Dermis microvascular lymphatic vessel endothelial cell (primary cell): ENCODE results near the gene DDX27. TPM values are rescaled to one million over a fixed set of nuclear protein-coding genes. Genes with fewer than 3 reads are reported as not detected.

ENCODE experiments used
- DNase-seq, 2 donors: peaks; one replicate each; pipeline versions ENCODE4 v3.0.0 to v3.0.0-alpha.2; 2010; ENCODE audit warnings: low read depth in 2 of 2
- total RNA-seq: library from RNA; depleted of rRNA; stranded (reverse); fragments of >200 nt; gene quantifications from 2 replicates; pipeline ENCODE4 v1.2.1, GENCODE V29; 2014

DDX27 gene
- total RNA-seq, 1 donor from 2014 or later, result 20.0 TPM

DNA sequence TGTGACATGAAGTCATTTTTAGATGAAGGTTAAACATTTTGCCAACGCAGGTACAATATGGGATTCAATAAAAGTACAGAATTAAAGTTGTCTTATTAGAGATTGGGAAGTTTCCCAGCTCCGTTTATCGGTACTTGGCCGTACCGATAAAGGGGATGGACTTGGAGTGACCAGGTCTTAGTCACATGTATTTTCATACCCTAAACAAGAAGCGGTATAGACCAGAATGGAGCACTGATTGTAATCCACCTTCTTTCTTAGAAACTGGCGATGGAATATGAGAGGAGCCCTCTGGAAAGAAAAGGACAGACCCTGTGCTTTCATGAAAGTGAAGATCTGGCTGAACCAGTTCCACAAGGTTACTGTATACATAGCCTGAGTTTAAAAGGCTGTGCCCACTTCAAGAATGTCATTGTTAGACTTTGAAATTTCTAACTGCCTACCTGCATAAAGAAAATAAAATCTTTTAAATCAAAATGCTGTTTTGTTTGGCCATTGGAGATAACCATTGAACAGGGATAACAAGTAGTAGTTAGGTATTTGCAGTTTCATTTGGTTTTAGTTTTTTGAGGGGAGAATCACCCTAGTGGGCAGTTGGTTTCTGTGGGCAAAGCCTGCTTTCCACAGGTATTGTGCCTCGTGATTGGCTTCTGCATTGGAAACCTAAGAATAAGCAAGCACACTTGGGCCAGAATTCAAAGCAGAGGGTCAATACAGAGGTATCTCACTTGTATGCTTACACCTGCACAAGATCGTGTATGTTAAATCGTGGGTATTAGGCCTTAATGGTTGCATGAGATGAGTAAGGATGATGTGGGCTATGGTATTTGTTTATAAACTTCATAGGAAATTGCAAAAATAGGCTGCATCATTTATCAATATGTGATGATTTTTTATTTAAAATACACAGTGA, 69.8 kb downstream of the DDX27 start:
- DNase-seq, result no peak

DNA sequence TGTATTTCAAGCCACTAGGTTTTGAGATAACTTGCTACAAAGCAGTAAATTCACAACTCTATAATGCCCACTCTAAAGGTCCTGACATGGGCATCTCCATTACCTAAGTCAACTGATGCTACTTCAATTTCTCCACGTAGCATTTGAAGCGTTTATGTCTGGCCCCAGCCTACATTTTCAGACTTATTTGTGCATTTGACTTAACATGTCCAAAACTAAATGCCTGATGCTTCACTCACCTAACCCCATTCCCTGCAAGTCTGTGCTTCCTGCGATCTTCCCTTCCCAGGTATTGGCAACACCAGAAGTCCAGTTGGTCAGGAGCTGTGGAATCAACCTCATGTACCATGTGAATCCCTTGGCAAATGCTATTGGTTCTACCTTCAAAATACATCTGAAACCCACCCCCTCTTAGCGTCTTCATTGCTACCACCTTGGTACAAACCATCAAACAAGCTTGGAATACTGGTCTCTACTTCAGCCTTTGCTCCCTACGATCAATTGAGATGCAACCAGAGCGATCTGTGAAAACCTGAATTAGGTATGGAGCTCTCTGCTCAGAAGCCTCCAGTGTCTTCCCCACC, 71.5 kb downstream of the DDX27 start:
- DNase-seq, result no peak

DNA sequence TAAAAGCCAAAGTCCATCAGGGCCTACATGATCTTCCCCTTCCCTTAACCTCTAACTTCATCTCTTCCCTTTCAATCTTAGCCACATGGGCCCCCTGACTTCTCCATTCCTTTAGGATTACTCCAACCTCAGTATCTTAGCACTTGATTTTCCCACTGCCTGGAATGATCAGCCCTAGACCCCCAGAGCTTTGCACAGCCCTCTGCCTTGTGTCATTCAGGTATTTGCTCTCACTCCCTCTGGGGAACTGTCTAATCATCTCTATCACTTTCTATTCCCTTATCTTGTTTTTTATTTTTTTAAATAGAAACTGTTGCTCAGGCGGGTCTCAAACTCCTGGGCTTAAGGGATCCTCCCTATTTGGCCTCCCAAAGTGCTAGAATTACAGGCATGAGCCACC, 72.0 kb downstream of the DDX27 start:
- DNase-seq, result no peak

DNA sequence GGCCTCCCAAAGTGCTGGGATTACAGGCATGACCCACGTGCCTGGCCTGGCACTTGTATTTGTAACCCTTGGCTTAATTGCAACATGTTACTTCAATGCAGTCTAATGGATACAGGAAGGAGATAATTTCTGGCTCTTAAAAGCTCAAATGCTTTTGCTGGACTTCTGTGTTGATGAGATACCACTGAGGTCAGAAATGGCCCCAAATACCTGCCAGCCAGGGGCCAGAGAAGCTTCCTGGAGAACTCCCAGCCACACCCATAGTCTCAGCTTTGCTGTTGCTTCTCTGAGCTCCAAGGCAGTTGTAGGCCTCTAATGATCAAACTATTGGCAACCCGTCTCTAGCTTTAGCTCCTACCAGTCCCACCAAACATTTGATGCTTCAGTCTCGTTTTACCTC, 72.8 kb downstream of the DDX27 start:
- no peak for DNase-seq

DNA sequence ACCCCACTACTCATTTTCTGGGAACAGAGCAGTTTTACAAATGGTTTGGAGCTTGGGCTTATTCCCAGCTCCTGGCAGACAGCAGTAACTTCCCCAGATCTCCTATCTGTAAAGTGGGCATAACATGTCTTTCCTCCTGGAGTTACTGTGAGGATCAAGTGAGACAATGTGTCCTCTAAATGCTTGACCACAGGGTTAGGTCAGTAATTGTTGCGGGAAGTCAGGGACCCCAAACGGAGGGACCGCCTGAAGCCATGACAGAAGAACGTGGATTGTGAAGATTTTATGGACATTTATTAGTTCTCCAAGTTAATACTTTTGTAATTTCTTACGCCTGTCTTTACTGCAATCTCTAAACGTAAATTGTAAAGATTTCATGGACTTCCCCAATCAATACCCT, 73.9 kb downstream of the DDX27 start:
- DNase-seq, result no peak

Other genes with a start within 250 kb of the DDX27 start
- gene CSE1L, start 173.1 kb upstream of the DDX27 start, total RNA-seq, result 55.9 and 82.3 TPM in 2 replicates
- 38.0 and 50.1 TPM in 2 replicates for gene STAU1, start 31.1 kb upstream of the DDX27 start, total RNA-seq
- 22.5 and 38.9 TPM in 2 replicates for gene ZNFX1, start 58.6 kb downstream of the DDX27 start, total RNA-seq